Subcutaneous abdominal adipose tissue (tissue), 5 donors: Measurements from ENCODE around the gene XPNPEP1.

Experiments
- H3K27ac ChIP-seq: one replicate; pipeline ENCODE4 v1.7.0; 2013; ENCODE audit warnings: low read depth, mild to moderate bottlenecking, inconsistent platforms, low read length, moderate library complexity
- H3K27me3 ChIP-seq, 5 donors: one replicate each; pipeline ENCODE4 v1.7.0; 2013; ENCODE audit warnings: low read length in 5 of 5, inconsistent platforms in 1 of 5; ENCODE audit not compliant: control insufficient read depth in 5 of 5, insufficient read depth in 4 of 5
- H3K36me3 ChIP-seq, 5 donors: one replicate each; pipeline ENCODE4 v1.7.0; 2013; ENCODE audit warnings: low read length in 5 of 5; ENCODE audit not compliant: control insufficient read depth in 5 of 5, insufficient read depth in 5 of 5
- H3K4me1 ChIP-seq, 5 donors: one replicate each; pipeline ENCODE4 v1.7.0; 2013; ENCODE audit warnings: low read length in 5 of 5, mild to moderate bottlenecking in 3 of 5, moderate library complexity in 1 of 5; ENCODE audit not compliant: control insufficient read depth in 5 of 5, insufficient read depth in 5 of 5
- H3K4me3 ChIP-seq, 5 donors: one replicate each; pipeline ENCODE4 v1.7.0; 2013; ENCODE audit warnings: low read length in 5 of 5, low read depth in 1 of 5
- H3K9ac ChIP-seq, 5 donors: one replicate each; pipeline ENCODE4 v1.7.0; 2013; ENCODE audit warnings: low read length in 5 of 5, mild to moderate bottlenecking in 4 of 5, moderate library complexity in 3 of 5
- H3K9me3 ChIP-seq, 5 donors: one replicate each; pipeline ENCODE4 v1.7.0; 2013; ENCODE audit warnings: low read length in 5 of 5; ENCODE audit not compliant: control insufficient read depth in 5 of 5
- donor health status: healthy.
- donor health status: healthy.
- donor health status: healthy.
- donor health status: healthy.
- donor health status: healthy.

Gene XPNPEP1

GRCh38 chr10:109875151-109875568, 48.2 kb downstream of the XPNPEP1 start:
- no peak overlapping the region for H3K27ac ChIP-seq
- H3K9ac ChIP-seq: no peak overlapping the region
- H3K36me3 ChIP-seq: peaks cover 28 to 85% (median 71%) of the 10 kb centered on the region in 5 donors

GRCh38 chr10:109871476-109871875, 51.8 kb downstream of the XPNPEP1 start:
- Histone ChIP-seq H3K9ac (no peak overlapping the region), H3K27me3 (no peaks in the 10 kb centered on the region), H3K36me3 (peaks cover 21 to 97% (median 88%) of the 10 kb centered on the region in 5 donors), H3K4me1 (peaks cover 0 to 5% (median 0%) of the 10 kb centered on the region in 5 donors), H3K4me3 (no peak overlapping the region), H3K27ac (no peak overlapping the region), H3K9me3 (no peaks in the 10 kb centered on the region)

More at GRCh38 chr10:109875151-109875568, 48.2 kb downstream of the XPNPEP1 start:
- Histone ChIP-seq H3K4me3 (no peak overlapping the region), H3K4me1 (peaks cover 0 to 5% (median 0%) of the 10 kb centered on the region in 5 donors), H3K9me3 (no peaks in the 10 kb centered on the region), H3K27me3 (no peaks in the 10 kb centered on the region)

- peaks cover 0 to 10% (median 0%) of the 10 kb centered on the region in 5 donors for H3K9me3 ChIP-seq
- no peak overlapping the region for H3K4me3 ChIP-seq
- H3K27ac ChIP-seq: no peak overlapping the region
- peaks cover 0 to 5% (median 0%) of the 10 kb centered on the region in 5 donors for H3K4me1 ChIP-seq
- H3K9ac ChIP-seq: no peak overlapping the region
- no peaks in the 10 kb centered on the region for H3K27me3 ChIP-seq
- peaks cover 29 to 89% (median 81%) of the 10 kb centered on the region in 5 donors for H3K36me3 ChIP-seq
Measured at GRCh38 chr10:109866995-109867635, 56.2 kb downstream of the XPNPEP1 start.

GRCh38 chr10:109866168-109866994, 56.9 kb downstream of the XPNPEP1 start:
- Histone ChIP-seq H3K9me3 (peaks cover 0 to 10% (median 0%) of the 10 kb centered on the region in 5 donors), H3K36me3 (peaks cover 29 to 82% (median 75%) of the 10 kb centered on the region in 5 donors), H3K27me3 (no peaks in the 10 kb centered on the region), H3K4me3 (no peak overlapping the region), H3K9ac (no peak overlapping the region), H3K4me1 (peaks cover 0 to 3% (median 0%) of the 10 kb centered on the region in 5 donors), H3K27ac (no peak overlapping the region)

GRCh38 chr10:109863775-109864174, 59.5 kb downstream of the XPNPEP1 start:
- Histone ChIP-seq H3K27me3 (no peaks in the 10 kb centered on the region), H3K4me3 (no peak overlapping the region), H3K4me1 (no peaks in the 10 kb centered on the region), H3K36me3 (peaks cover 22 to 56% (median 50%) of the 10 kb centered on the region in 5 donors), H3K9ac (no peak overlapping the region), H3K9me3 (peaks cover 0 to 10% (median 0%) of the 10 kb centered on the region in 5 donors), H3K27ac (no peak overlapping the region)

- H3K9ac ChIP-seq: no peak overlapping the region
- H3K27ac ChIP-seq: no peak overlapping the region
- H3K4me1 ChIP-seq: no peaks in the 10 kb centered on the region
- H3K4me3 ChIP-seq: no peak overlapping the region
- peaks cover 22 to 45% (median 40%) of the 10 kb centered on the region in 5 donors for H3K36me3 ChIP-seq
- no peaks in the 10 kb centered on the region for H3K27me3 ChIP-seq
- peaks cover 0 to 10% (median 0%) of the 10 kb centered on the region in 5 donors for H3K9me3 ChIP-seq
Measured at GRCh38 chr10:109862738-109863137, 60.6 kb downstream of the XPNPEP1 start.

- no peaks in the 10 kb centered on the region for H3K4me1 ChIP-seq
- H3K9me3 ChIP-seq: peaks cover 0 to 10% (median 0%) of the 10 kb centered on the region in 5 donors
- H3K27me3 ChIP-seq: no peaks in the 10 kb centered on the region
- no peak overlapping the region for H3K4me3 ChIP-seq
- H3K9ac ChIP-seq: no peak overlapping the region
- H3K27ac ChIP-seq: no peak overlapping the region
- H3K36me3 ChIP-seq: peaks cover 22 to 38% (median 33%) of the 10 kb centered on the region in 5 donors
Measured at GRCh38 chr10:109862041-109862440, 61.3 kb downstream of the XPNPEP1 start.

GRCh38 chr10:109861081-109861480, 62.2 kb downstream of the XPNPEP1 start:
- Histone ChIP-seq H3K4me1 (no peaks in the 10 kb centered on the region), H3K27ac (no peak overlapping the region), H3K36me3 (peaks cover 22 to 29% (median 23%) of the 10 kb centered on the region in 5 donors), H3K9me3 (peaks cover 0 to 10% (median 0%) of the 10 kb centered on the region in 5 donors), H3K4me3 (no peak overlapping the region), H3K27me3 (no peaks in the 10 kb centered on the region), H3K9ac (no peak overlapping the region)

GRCh38 chr10:109859221-109859620, 64.1 kb downstream of the XPNPEP1 start:
- peaks cover 4 to 17% (median 5%) of the 10 kb centered on the region in 5 donors for H3K36me3 ChIP-seq
- no peak overlapping the region for H3K4me3 ChIP-seq
- no peak overlapping the region for H3K27ac ChIP-seq
- no peak overlapping the region for H3K9ac ChIP-seq
- H3K9me3 ChIP-seq: peaks cover 0 to 8% (median 0%) of the 10 kb centered on the region in 5 donors
- H3K27me3 ChIP-seq: no peaks in the 10 kb centered on the region
- H3K4me1 ChIP-seq: no peaks in the 10 kb centered on the region

GRCh38 chr10:109855746-109856145, 67.6 kb downstream of the XPNPEP1 start:
- Histone ChIP-seq H3K4me1 (peaks cover 0 to 11% (median 6%) of the 10 kb centered on the region in 5 donors), H3K9ac (no peak overlapping the region)

More at GRCh38 chr10:109855746-109856145, 67.6 kb downstream of the XPNPEP1 start:
- H3K36me3 ChIP-seq: peaks cover 0 to 4% (median 0%) of the 10 kb centered on the region in 5 donors
- H3K9me3 ChIP-seq: no peaks in the 10 kb centered on the region
- no peak overlapping the region for H3K4me3 ChIP-seq
- no peak overlapping the region for H3K27ac ChIP-seq
- H3K27me3 ChIP-seq: no peaks in the 10 kb centered on the region
